SK-N-SH treated with all-trans-retinoic acid at 6 μM for 48 hours (cell line): ENCODE measurements around the gene ADRA1B.

ENCODE experiments used
- ATAC-seq: fragments of 200-7000 bp; cut with Tn5 transposase; 3 replicates; pipeline ENCODE4 v1.9.1; 2020; ENCODE audit warnings: mild to moderate bottlenecking, moderate library complexity
- ARNTL ChIP-seq: fragments of 450-650 bp; formaldehyde crosslinking; IDR thresholded peaks from 2 replicates; pipeline ENCODE4 v1.5.0; 2020; ENCODE audit warnings: low read depth, mild to moderate bottlenecking, moderate library complexity, borderline replicate concordance
- BACH2 ChIP-seq: fragments of 250-450 bp; sonication (Bioruptor Pico); IDR thresholded peaks from 2 replicates; pipeline ENCODE4 v1.9.0; 2021; ENCODE audit warnings: mild to moderate bottlenecking, borderline replicate concordance
- CREB5 ChIP-seq: fragments of 250-450 bp; sonication (Bioruptor Pico); IDR thresholded peaks from 2 replicates; pipeline ENCODE4 v1.5.1; 2020; ENCODE audit warnings: low read depth, mild to moderate bottlenecking, moderate library complexity
- CSRNP3 ChIP-seq: fragments of 250-450 bp; sonication (Bioruptor Pico); IDR thresholded peaks from 2 replicates; pipeline ENCODE4 v1.5.1; 2021; ENCODE audit warnings: mild to moderate bottlenecking, moderate library complexity
- ESRRG ChIP-seq: fragments of 250-450 bp; sonication (Bioruptor Pico); IDR thresholded peaks from 2 replicates; pipeline ENCODE4 v1.6.1; 2021; ENCODE audit warnings: mild to moderate bottlenecking
- GLIS3 ChIP-seq: fragments of 250-450 bp; sonication (Bioruptor Pico); IDR thresholded peaks from 2 replicates; pipeline ENCODE4 v1.5.0; 2020; ENCODE audit warnings: mild to moderate bottlenecking, moderate library complexity
- ISL1 ChIP-seq: fragments of 250-450 bp; sonication (Bioruptor Pico); IDR thresholded peaks from 2 replicates; pipeline ENCODE4 v2.1.2; 2022; ENCODE audit warnings: mild to moderate bottlenecking, moderate library complexity
- OSR1 ChIP-seq: fragments of 250-450 bp; sonication (Bioruptor Pico); IDR thresholded peaks from 2 replicates; pipeline ENCODE4 v1.8.0; 2022; ENCODE audit warnings: moderate library complexity, mild to moderate bottlenecking, inconsistent platforms
- PATZ1 ChIP-seq: fragments of 250-450 bp; sonication (Bioruptor Pico); IDR thresholded peaks from 2 replicates; pipeline ENCODE4 v1.8.0; 2020; ENCODE audit warnings: mild to moderate bottlenecking, moderate library complexity, borderline replicate concordance
- POU6F1 ChIP-seq: fragments of 250-450 bp; sonication (Bioruptor Pico); IDR thresholded peaks from 2 replicates; pipeline ENCODE4 v1.8.0; 2021; ENCODE audit warnings: low read depth, mild to moderate bottlenecking, moderate library complexity, borderline replicate concordance
- PPARA ChIP-seq: fragments of 250-450 bp; sonication (Bioruptor Pico); IDR thresholded peaks from 2 replicates; pipeline ENCODE4 v1.5.0; 2020; ENCODE audit warnings: mild to moderate bottlenecking, borderline replicate concordance
- RARB ChIP-seq: fragments of 250-450 bp; sonication (Bioruptor Pico); IDR thresholded peaks from 2 replicates; pipeline ENCODE4 v1.8.0; 2021; ENCODE audit warnings: mild to moderate bottlenecking, moderate library complexity
- SNAI2 ChIP-seq: fragments of 250-450 bp; sonication (Bioruptor Pico); IDR thresholded peaks from 2 replicates; pipeline ENCODE4 v1.5.0; 2020; ENCODE audit warnings: mild to moderate bottlenecking, moderate library complexity
- TCF4 ChIP-seq: fragments of 250-450 bp; sonication (Bioruptor Pico); IDR thresholded peaks from 2 replicates; pipeline ENCODE4 v1.8.0; 2021; ENCODE audit warnings: mild to moderate bottlenecking, moderate library complexity, borderline replicate concordance
- TOX ChIP-seq: fragments of 250-450 bp; sonication (Bioruptor Pico); IDR thresholded peaks from 2 replicates; pipeline ENCODE4 v1.8.0; 2021; ENCODE audit warnings: mild to moderate bottlenecking, moderate library complexity, borderline replicate concordance
- TSHZ2 ChIP-seq: fragments of 250-450 bp; sonication (Bioruptor Pico); IDR thresholded peaks from 2 replicates; pipeline ENCODE4 v1.5.0; 2020; ENCODE audit warnings: mild to moderate bottlenecking, moderate library complexity
- ZC3H10 ChIP-seq: fragments of 250-450 bp; sonication (Bioruptor Pico); IDR thresholded peaks from 2 replicates; pipeline ENCODE4 v1.5.1; 2021; ENCODE audit warnings: mild to moderate bottlenecking, moderate library complexity
- ZFP3 ChIP-seq: fragments of 250-450 bp; sonication (Bioruptor Pico); IDR thresholded peaks from 2 replicates; pipeline ENCODE4 v1.5.0; 2020; ENCODE audit warnings: mild to moderate bottlenecking, moderate library complexity
- ZFP30 ChIP-seq: fragments of 450-650 bp; formaldehyde crosslinking; IDR thresholded peaks from 2 replicates; pipeline ENCODE4 v1.5.0; 2022; ENCODE audit warnings: mild to moderate bottlenecking, moderate library complexity
- ZNF565 ChIP-seq: fragments of 450-650 bp; formaldehyde crosslinking; conservative IDR thresholded peaks from 2 replicates; pipeline ENCODE4 v1.5.0; 2020; ENCODE audit warnings: low read depth, mild to moderate bottlenecking, moderate library complexity
- ZNF70 ChIP-seq: fragments of 450-650 bp; formaldehyde crosslinking; IDR thresholded peaks from 2 replicates; pipeline ENCODE4 v1.5.0; 2020; ENCODE audit warnings: mild to moderate bottlenecking, moderate library complexity
- ZNF8 ChIP-seq: fragments of 450-650 bp; formaldehyde crosslinking; IDR thresholded peaks from 2 replicates; pipeline ENCODE4 v1.5.0; 2020; ENCODE audit warnings: mild to moderate bottlenecking, moderate library complexity

ADRA1B gene

GRCh38 chr5:159913048-159913447 is 3.2 kb upstream of the ADRA1B start:
- TF ChIP-seq ESRRG (CRISPR knock-in tag) = no peak
- no peak for TF ChIP-seq ZNF8
- TF ChIP-seq BACH2 (CRISPR knock-in tag) = no peak
- TF ChIP-seq SNAI2 (CRISPR knock-in tag) = no peak
- no peak for TF ChIP-seq ZNF565
- TF ChIP-seq ZNF70 (CRISPR knock-in tag) = no peak
- no peak for TF ChIP-seq TOX (CRISPR knock-in tag)
- TF ChIP-seq OSR1 (CRISPR knock-in tag) = no peak
- TF ChIP-seq PATZ1 (CRISPR knock-in tag) = no peak
- no peak for TF ChIP-seq ARNTL (CRISPR knock-in tag)
- TF ChIP-seq ZFP3 = no peak
- TF ChIP-seq ZFP30 (CRISPR knock-in tag) = no peak
- TF ChIP-seq CREB5 (CRISPR knock-in tag) = no peak
- no peak for TF ChIP-seq POU6F1 (CRISPR knock-in tag)
- TF ChIP-seq TSHZ2 = no peak
- TF ChIP-seq PPARA (CRISPR knock-in tag) = no peak
- no peak for TF ChIP-seq CSRNP3
- TF ChIP-seq ISL1 (CRISPR knock-in tag) = no peak
- no peak for TF ChIP-seq TCF4 (CRISPR knock-in tag)
- no peak for TF ChIP-seq RARB
- peak; percentile 49 for ATAC-seq

GRCh38 chr5:159913501-159913900 is 2.8 kb upstream of the ADRA1B start:
- ATAC-seq = no peak
- TF ChIP-seq ZC3H10 (CRISPR knock-in tag) (no peak), OSR1 (CRISPR knock-in tag) (no peak), ESRRG (CRISPR knock-in tag) (no peak), ZNF8 (no peak), TOX (CRISPR knock-in tag) (no peak), ARNTL (CRISPR knock-in tag) (no peak), TCF4 (CRISPR knock-in tag) (no peak), ISL1 (CRISPR knock-in tag) (no peak), TSHZ2 (no peak), CSRNP3 (no peak), PATZ1 (CRISPR knock-in tag) (no peak), GLIS3 (CRISPR knock-in tag) (no peak), SNAI2 (CRISPR knock-in tag) (no peak), ZNF565 (no peak), ZFP30 (CRISPR knock-in tag) (no peak), ZFP3 (no peak)
